ENCODE measurements around the gene FAM111B.

- TF ChIP-seq CTCF (IDR thresholded peaks at IDR 0.05; ENCODE audit: insufficient read depth, low read length): no peak
- TF ChIP-seq GABPA (IDR thresholded peaks at IDR 0.05; ENCODE audit: low read depth): no peak
- TF ChIP-seq POLR2AphosphoS5 (IDR thresholded peaks at IDR 0.05; ENCODE audit: low read depth): no peak
Measured at GRCh38 chr11:59088162-59088561, 18.9 kb upstream of the FAM111B start.
